Astrocyte of the spinal cord (primary cell): ENCODE measurements around the gene GET3.

Source experiments
- DNase-seq: peaks from one replicate; pipeline ENCODE4 v3.0.0; 2011; ENCODE audit warnings: low read depth, low spot score
- H3K4me3 ChIP-seq: 2 replicates; pipeline ENCODE4 v1.5.1; 2011; ENCODE audit warnings: low read depth, mild to moderate bottlenecking, low read length, moderate library complexity
- CTCF ChIP-seq: IDR thresholded peaks from 2 replicates; pipeline ENCODE4 v1.5.1; 2012; ENCODE audit warnings: low read depth, mild to moderate bottlenecking, low read length, inconsistent platforms
- in situ Hi-C: cut with HindIII; loops from 2 replicates; pipeline ENCODE4 v1.10.0; 2017; ENCODE audit warnings: low sequenced_read_pairs

The GET3 gene

DNA sequence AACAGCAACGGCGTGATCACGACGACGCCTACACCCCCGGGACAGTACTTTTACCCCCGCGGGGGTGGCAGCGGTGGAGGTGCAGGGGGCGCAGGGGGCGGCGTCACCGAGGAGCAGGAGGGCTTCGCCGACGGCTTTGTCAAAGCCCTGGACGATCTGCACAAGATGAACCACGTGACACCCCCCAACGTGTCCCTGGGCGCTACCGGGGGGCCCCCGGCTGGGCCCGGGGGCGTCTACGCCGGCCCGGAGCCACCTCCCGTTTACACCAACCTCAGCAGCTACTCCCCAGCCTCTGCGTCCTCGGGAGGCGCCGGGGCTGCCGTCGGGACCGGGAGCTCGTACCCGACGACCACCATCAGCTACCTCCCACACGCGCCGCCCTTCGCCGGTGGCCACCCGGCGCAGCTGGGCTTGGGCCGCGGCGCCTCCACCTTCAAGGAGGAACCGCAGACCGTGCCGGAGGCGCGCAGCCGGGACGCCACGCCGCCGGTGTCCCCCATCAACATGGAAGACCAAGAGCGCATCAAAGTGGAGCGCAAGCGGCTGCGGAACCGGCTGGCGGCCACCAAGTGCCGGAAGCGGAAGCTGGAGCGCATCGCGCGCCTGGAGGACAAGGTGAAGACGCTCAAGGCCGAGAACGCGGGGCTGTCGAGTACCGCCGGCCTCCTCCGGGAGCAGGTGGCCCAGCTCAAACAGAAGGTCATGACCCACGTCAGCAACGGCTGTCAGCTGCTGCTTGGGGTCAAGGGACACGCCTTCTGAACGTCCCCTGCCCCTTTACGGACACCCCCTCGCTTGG lies 55.0 kb downstream of the GET3 start:
- in situ Hi-C loops = no loop called here
- TF ChIP-seq CTCF = no peak
- peak overlapping the region; percentile 99 for H3K4me3 ChIP-seq
- DNase-seq = peak; percentile 45

DNA sequence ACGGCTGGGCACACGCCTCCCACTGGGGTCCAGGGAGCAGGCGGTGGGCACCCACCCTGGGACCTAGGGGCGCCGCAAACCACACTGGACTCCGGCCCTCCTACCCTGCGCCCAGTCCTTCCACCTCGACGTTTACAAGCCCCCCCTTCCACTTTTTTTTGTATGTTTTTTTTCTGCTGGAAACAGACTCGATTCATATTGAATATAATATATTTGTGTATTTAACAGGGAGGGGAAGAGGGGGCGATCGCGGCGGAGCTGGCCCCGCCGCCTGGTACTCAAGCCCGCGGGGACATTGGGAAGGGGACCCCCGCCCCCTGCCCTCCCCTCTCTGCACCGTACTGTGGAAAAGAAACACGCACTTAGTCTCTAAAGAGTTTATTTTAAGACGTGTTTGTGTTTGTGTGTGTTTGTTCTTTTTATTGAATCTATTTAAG lies 55.6 kb downstream of the GET3 start:
- TF ChIP-seq CTCF = no peak
- in situ Hi-C loops = no loop called here
- no peak for DNase-seq
- peak overlapping the region; percentile 99 for H3K4me3 ChIP-seq

DNA sequence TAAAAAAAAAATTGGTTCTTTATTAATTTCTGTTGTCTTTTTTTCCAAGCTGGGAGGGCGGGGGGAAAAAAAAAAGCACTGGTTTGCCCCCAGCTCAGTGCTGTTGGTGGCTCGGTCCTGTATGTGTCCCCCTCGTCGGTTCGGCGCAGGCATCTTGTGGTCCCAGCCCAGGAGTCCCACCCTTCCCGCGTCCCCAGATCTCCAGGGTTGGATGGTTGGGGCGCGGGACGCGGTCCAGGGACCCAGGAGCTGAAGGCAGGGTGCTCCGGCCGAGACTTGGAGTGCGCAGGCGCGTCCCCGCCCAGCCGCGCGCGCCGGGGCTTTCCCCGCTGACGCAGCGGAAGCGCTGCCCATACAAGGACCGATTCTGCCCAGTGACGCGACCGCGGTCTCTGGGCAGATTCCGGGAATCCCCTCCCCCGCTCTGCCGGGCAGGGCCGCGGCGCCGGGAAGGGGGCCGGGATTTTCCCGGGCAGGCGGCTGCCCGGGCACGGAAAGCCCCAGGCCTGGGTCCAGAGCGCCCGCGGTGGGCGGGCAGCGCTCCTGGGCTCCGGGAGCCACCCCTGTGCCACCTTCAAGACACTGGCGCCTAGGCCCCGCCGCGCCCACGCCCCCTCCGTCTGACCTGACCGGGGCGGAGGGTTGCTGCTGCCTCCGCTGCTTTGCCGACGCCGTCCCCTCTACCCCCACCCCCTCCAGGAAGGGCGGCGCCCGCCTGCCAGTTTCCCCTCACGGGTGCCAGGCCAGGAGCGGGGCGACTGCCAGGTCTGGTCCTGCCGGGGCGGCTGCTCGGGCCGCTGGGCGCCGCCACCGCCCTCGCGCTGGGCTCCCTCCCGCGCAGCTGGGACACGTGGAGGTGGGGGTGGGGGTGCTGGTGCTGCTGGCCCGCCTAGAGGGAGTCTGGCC lies 56.2 kb downstream of the GET3 start:
- peak; percentile 96 for DNase-seq
- H3K4me3 ChIP-seq = peak overlapping the region; percentile 99
- in situ Hi-C loops = no loop called here
- TF ChIP-seq CTCF = no peak

- in situ Hi-C loops = no loop called here
- DNase-seq = peak; percentile 64
- H3K4me3 ChIP-seq = peak overlapping the region; percentile 99
- no peak for TF ChIP-seq CTCF
These were observed 57.1 kb downstream of the GET3 start for GRCh38 chr19:12794196-12794941.

DNA sequence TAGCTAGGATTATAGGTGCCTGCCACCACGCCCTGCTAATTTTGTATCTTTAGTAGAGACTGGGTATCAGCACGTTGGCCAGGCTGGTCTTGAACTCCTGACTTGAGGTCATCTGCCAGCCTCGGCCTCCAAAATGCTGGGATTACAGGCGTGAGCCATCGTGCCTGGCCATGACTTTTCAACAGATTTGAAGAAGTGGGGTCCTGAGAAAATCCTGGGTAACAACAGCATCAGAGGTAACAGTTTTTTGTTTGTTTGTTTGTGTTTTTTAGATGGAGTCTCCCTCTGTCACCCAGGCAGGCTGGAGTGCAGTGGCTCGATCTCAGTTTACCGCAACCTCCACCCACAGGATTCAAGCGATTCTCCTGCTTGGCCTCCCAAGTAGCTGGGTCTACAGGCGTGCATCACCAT lies 57.7 kb downstream of the GET3 start:
- in situ Hi-C loops = no loop called here
- no peak for TF ChIP-seq CTCF
- DNase-seq = no peak
- no peak overlapping the region for H3K4me3 ChIP-seq
